ENCODE measurements around the gene SMTN.

The SMTN gene

DNA sequence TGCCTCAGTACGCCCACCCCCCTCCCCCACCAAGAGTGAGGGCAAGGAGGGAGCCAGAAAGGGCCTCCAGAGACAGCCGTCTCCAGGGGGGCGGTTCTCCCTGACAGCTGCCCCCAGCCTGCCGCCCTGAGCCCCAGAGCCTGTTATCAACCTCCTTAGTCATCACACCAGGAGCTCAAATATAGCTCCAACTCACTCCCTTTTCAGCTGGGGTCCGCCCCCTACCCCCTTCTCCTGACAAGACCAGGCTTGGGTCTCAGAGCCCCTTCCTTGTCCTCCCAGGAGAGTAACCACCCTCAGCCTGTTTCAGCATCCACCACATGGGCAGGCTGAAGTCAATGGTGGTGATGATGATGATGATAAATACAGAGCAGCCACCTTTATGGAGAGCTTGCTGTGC lies 39.1 kb downstream of the SMTN start:
- no peaks in the 10 kb centered on the region for H3K4me1 ChIP-seq (ENCODE audit: low read length)
- no peak overlapping the region for H3K27ac ChIP-seq (ENCODE audit: low read length)
- H4K20me1 ChIP-seq (ENCODE audit: insufficient read depth, low read length), result no peaks in the 10 kb centered on the region
- peaks cover 14% of the 10 kb centered on the region for H3K27me3 ChIP-seq (replicated peaks; ENCODE audit: insufficient read depth, low read length)
- H3K9me2 ChIP-seq (replicated peaks; ENCODE audit: insufficient read depth, low read length), result no peaks in the 10 kb centered on the region
- H3K36me3 ChIP-seq (replicated peaks; ENCODE audit: insufficient read depth, low read length), result no peaks in the 10 kb centered on the region
- H3F3A ChIP-seq (ENCODE audit: insufficient read depth, low read length), result no peaks in the 10 kb centered on the region
- H3K4me2 ChIP-seq (ENCODE audit: low read depth, low read length), result no peak overlapping the region
- no peak overlapping the region for H2AFZ ChIP-seq (ENCODE audit: low read length)
- TF ChIP-seq EZH2phosphoT487 (IDR thresholded peaks at IDR 0.05; ENCODE audit: low read length), result no peak
- no peak for TF ChIP-seq EZH2 (optimal IDR thresholded peaks at IDR 0.05; ENCODE audit: low read depth, low read length)
- TF ChIP-seq, protein P1, sequence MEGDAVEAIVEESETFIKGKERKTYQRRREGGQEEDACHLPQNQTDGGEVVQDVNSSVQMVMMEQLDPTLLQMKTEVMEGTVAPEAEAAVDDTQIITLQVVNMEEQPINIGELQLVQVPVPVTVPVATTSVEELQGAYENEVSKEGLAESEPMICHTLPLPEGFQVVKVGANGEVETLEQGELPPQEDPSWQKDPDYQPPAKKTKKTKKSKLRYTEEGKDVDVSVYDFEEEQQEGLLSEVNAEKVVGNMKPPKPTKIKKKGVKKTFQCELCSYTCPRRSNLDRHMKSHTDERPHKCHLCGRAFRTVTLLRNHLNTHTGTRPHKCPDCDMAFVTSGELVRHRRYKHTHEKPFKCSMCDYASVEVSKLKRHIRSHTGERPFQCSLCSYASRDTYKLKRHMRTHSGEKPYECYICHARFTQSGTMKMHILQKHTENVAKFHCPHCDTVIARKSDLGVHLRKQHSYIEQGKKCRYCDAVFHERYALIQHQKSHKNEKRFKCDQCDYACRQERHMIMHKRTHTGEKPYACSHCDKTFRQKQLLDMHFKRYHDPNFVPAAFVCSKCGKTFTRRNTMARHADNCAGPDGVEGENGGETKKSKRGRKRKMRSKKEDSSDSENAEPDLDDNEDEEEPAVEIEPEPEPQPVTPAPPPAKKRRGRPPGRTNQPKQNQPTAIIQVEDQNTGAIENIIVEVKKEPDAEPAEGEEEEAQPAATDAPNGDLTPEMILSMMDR (IDR thresholded peaks at IDR 0.05; ENCODE audit: low read length), result no peak
- no peaks in the 10 kb centered on the region for H3K79me2 ChIP-seq (ENCODE audit: low read length)
- H3K9ac ChIP-seq (ENCODE audit: low read length), result no peak overlapping the region
- DNase-seq, result no peak
- H3K4me3 ChIP-seq (ENCODE audit: low read length), result no peak overlapping the region
- H3K9me3 ChIP-seq (replicated peaks; ENCODE audit: insufficient read depth, low read length), result no peaks in the 10 kb centered on the region

DNA sequence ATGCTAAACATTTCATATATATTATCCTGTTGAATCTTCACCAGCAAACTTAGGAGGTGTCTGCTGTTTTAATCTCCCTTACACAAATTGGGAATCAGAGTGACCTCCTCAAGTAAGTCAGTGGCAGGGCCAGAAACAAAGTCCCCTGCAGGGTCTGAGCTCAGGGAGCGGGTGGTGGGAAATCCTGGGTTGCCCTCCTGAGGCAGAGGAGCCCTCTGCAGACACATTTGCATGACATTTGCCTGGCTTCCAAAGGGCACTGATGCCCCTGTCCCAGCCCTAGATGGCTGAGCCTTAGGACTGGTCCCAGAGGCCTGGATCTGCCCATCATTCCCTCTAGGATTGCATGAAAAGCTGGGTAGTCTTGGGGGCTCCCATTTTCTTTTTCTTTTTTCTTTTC lies 39.5 kb downstream of the SMTN start:
- Histone ChIP-seq H3F3A (ENCODE audit: insufficient read depth, low read length) (no peaks in the 10 kb centered on the region), H3K9ac (ENCODE audit: low read length) (no peak overlapping the region), H3K4me3 (ENCODE audit: low read length) (no peak overlapping the region), H3K4me1 (ENCODE audit: low read length) (no peaks in the 10 kb centered on the region), H4K20me1 (ENCODE audit: insufficient read depth, low read length) (no peaks in the 10 kb centered on the region), H3K27me3 (replicated peaks; ENCODE audit: insufficient read depth, low read length) (peaks cover 16% of the 10 kb centered on the region), H2AFZ (ENCODE audit: low read length) (no peak overlapping the region), H3K79me2 (ENCODE audit: low read length) (no peaks in the 10 kb centered on the region), H3K27ac (ENCODE audit: low read length) (no peak overlapping the region), H3K36me3 (replicated peaks; ENCODE audit: insufficient read depth, low read length) (no peaks in the 10 kb centered on the region), H3K9me2 (replicated peaks; ENCODE audit: insufficient read depth, low read length) (no peaks in the 10 kb centered on the region), H3K4me2 (ENCODE audit: low read depth, low read length) (no peak overlapping the region), H3K9me3 (replicated peaks; ENCODE audit: insufficient read depth, low read length) (no peaks in the 10 kb centered on the region)
- no peak for TF ChIP-seq EZH2 (optimal IDR thresholded peaks at IDR 0.05; ENCODE audit: low read depth, low read length)
- TF ChIP-seq, protein P1 (IDR thresholded peaks at IDR 0.05; ENCODE audit: low read length), result no peak
- TF ChIP-seq EZH2phosphoT487 (IDR thresholded peaks at IDR 0.05; ENCODE audit: low read length), result no peak
- no peak for DNase-seq

GRCh38 chr22:31121403-31121802 lies 40.3 kb downstream of the SMTN start:
- Histone ChIP-seq H3K9ac (ENCODE audit: low read length) (no peak overlapping the region), H3K4me1 (ENCODE audit: low read length) (no peaks in the 10 kb centered on the region), H3K9me3 (replicated peaks; ENCODE audit: insufficient read depth, low read length) (no peaks in the 10 kb centered on the region), H3K27me3 (replicated peaks; ENCODE audit: insufficient read depth, low read length) (peaks cover 16% of the 10 kb centered on the region), H2AFZ (ENCODE audit: low read length) (no peak overlapping the region), H4K20me1 (ENCODE audit: insufficient read depth, low read length) (no peaks in the 10 kb centered on the region), H3K79me2 (ENCODE audit: low read length) (no peaks in the 10 kb centered on the region), H3K36me3 (replicated peaks; ENCODE audit: insufficient read depth, low read length) (no peaks in the 10 kb centered on the region), H3F3A (ENCODE audit: insufficient read depth, low read length) (no peaks in the 10 kb centered on the region), H3K4me3 (ENCODE audit: low read length) (no peak overlapping the region), H3K9me2 (replicated peaks; ENCODE audit: insufficient read depth, low read length) (no peaks in the 10 kb centered on the region), H3K4me2 (ENCODE audit: low read depth, low read length) (no peak overlapping the region), H3K27ac (ENCODE audit: low read length) (no peak overlapping the region)
- TF ChIP-seq EZH2phosphoT487 (IDR thresholded peaks at IDR 0.05; ENCODE audit: low read length), result no peak
- TF ChIP-seq, protein P1 (IDR thresholded peaks at IDR 0.05; ENCODE audit: low read length), result no peak
- no peak for TF ChIP-seq EZH2 (optimal IDR thresholded peaks at IDR 0.05; ENCODE audit: low read depth, low read length)
- no peak for DNase-seq

Data from MM.1S (cell line).